ENCODE measurements around the gene C1QC. TPM values are rescaled to one million over a fixed set of nuclear protein-coding genes. Genes with fewer than 3 reads are reported as not detected.

The C1QC gene
- total and polyA plus RNA-seq, 2 donors (not counting 1 experiment from before 2014, with no cell fraction given), result not detected

- no peak for ATAC-seq (ENCODE audit: low read depth)
- 88% methylated on average over 6 of the region's 9 CpGs for WGBS (ENCODE audit: insufficient coverage)
- no peaks in the 10 kb centered on the region for H3K79me2 ChIP-seq (ENCODE audit: control insufficient read depth, insufficient read depth, low read length)
- no peak for DNase-seq
- Mint-ChIP-seq H3K9me3 (ENCODE audit: insufficient read depth) (no peaks in the 10 kb centered on the region), H3K27me3 (peaks cover 18% of the 10 kb centered on the region), H3K4me3 (no peak overlapping the region), H3K27ac (no peak overlapping the region), H3K4me1 (no peaks in the 10 kb centered on the region)
- CTCF ChIA-PET, result no interaction called here
- H2AFZ ChIP-seq (ENCODE audit: insufficient read depth, low read depth, low read length, poor library complexity, severe bottlenecking), result no peak overlapping the region
- no peak overlapping the region for H3K9ac ChIP-seq (ENCODE audit: low read length)
- no peak overlapping the region for H3K4me3 ChIP-seq (ENCODE audit: control extremely low read depth in 1 of 5, extremely low read depth in 1 of 5, insufficient read depth in 1 of 5, low read depth in 2 of 5, low read length in 4 of 5)
- H4K20me1 ChIP-seq (ENCODE audit: control insufficient read depth, insufficient read depth, low read length, poor library complexity, severe bottlenecking), result no peaks in the 10 kb centered on the region
- POLR2A ChIA-PET, result no interaction called here
- H3K4me1 ChIP-seq (ENCODE audit: control insufficient read depth in 2 of 2, insufficient read depth in 2 of 2, low read length in 2 of 2), result no peaks in the 10 kb centered on the region
- intact Hi-C loops (cut with micrococcal nuclease), result no loop called here
- no peaks in the 10 kb centered on the region for H3K9me3 ChIP-seq (ENCODE audit: control extremely low read depth in 1 of 3, control insufficient read depth in 2 of 3, insufficient read depth in 1 of 3, low read length in 2 of 3)
- TF ChIP-seq EZH2 (IDR thresholded peaks at IDR 0.05; ENCODE audit: borderline replicate concordance, insufficient read depth, low read depth, low read length, poor library complexity, severe bottlenecking), result no peak
- no peak for TF ChIP-seq CTCF (IDR thresholded peaks at IDR 0.05)
- H3K27ac ChIP-seq (ENCODE audit: low read length in 2 of 2), result no peak overlapping the region
- H3K4me2 ChIP-seq (replicated peaks; ENCODE audit: low read depth, low read length, poor library complexity, severe bottlenecking), result no peak overlapping the region
- no peaks in the 10 kb centered on the region for H3K36me3 ChIP-seq (replicated peaks in 1 of 2; ENCODE audit: control extremely low read depth in 1 of 2, control insufficient read depth in 1 of 2, extremely low read depth in 1 of 2, insufficient read depth in 2 of 2, low read length in 1 of 2)
- no peaks in the 10 kb centered on the region for H3K27me3 ChIP-seq (replicated peaks in 1 of 4; ENCODE audit: control extremely low read depth in 1 of 4, control insufficient read depth in 3 of 4, insufficient read depth in 4 of 4, low read length in 3 of 4)
Measured at GRCh38 chr1:22680726-22681125, 37.3 kb downstream of the C1QC start.

GRCh38 chr1:22681556-22682276 lies 38.3 kb downstream of the C1QC start:
- H3K27ac Mint-ChIP-seq, result no peak overlapping the region
- 76% methylated on average over 6 of the region's 15 CpGs for WGBS (ENCODE audit: insufficient coverage)

More at GRCh38 chr1:22681556-22682276, 38.3 kb downstream of the C1QC start:
- CTCF ChIA-PET, result no interaction called here
- TF ChIP-seq EZH2 (IDR thresholded peaks at IDR 0.05; ENCODE audit: borderline replicate concordance, insufficient read depth, low read depth, low read length, poor library complexity, severe bottlenecking), result no peak
- no peak for TF ChIP-seq CTCF (IDR thresholded peaks at IDR 0.05)
- POLR2A ChIA-PET, result no interaction called here
- H3K4me1 ChIP-seq (ENCODE audit: control insufficient read depth in 2 of 2, insufficient read depth in 2 of 2, low read length in 2 of 2), result no peaks in the 10 kb centered on the region
- no peak overlapping the region for H3K9ac ChIP-seq (ENCODE audit: low read length)
- no peak overlapping the region for H3K4me2 ChIP-seq (replicated peaks; ENCODE audit: low read depth, low read length, poor library complexity, severe bottlenecking)
- no peaks in the 10 kb centered on the region for H4K20me1 ChIP-seq (ENCODE audit: control insufficient read depth, insufficient read depth, low read length, poor library complexity, severe bottlenecking)
- Mint-ChIP-seq H3K4me1 (no peaks in the 10 kb centered on the region), H3K4me3 (no peak overlapping the region), H3K27me3 (peaks cover 23% of the 10 kb centered on the region), H3K9me3 (ENCODE audit: insufficient read depth) (no peaks in the 10 kb centered on the region)
- H3K27ac ChIP-seq (ENCODE audit: low read length in 2 of 2), result no peak overlapping the region
- H3K9me3 ChIP-seq (ENCODE audit: control extremely low read depth in 1 of 3, control insufficient read depth in 2 of 3, insufficient read depth in 1 of 3, low read length in 2 of 3), result no peaks in the 10 kb centered on the region
- H3K4me3 ChIP-seq (ENCODE audit: control extremely low read depth in 1 of 5, extremely low read depth in 1 of 5, insufficient read depth in 1 of 5, low read depth in 2 of 5, low read length in 4 of 5), result no peak overlapping the region
- DNase-seq, result no peak
- no peak for ATAC-seq (ENCODE audit: low read depth)
- intact Hi-C loops (cut with micrococcal nuclease), result no loop called here
- H3K79me2 ChIP-seq (ENCODE audit: control insufficient read depth, insufficient read depth, low read length), result no peaks in the 10 kb centered on the region
- no peaks in the 10 kb centered on the region for H3K27me3 ChIP-seq (replicated peaks in 1 of 4; ENCODE audit: control extremely low read depth in 1 of 4, control insufficient read depth in 3 of 4, insufficient read depth in 4 of 4, low read length in 3 of 4)
- no peak overlapping the region for H2AFZ ChIP-seq (ENCODE audit: insufficient read depth, low read depth, low read length, poor library complexity, severe bottlenecking)
- no peaks in the 10 kb centered on the region for H3K36me3 ChIP-seq (replicated peaks in 1 of 2; ENCODE audit: control extremely low read depth in 1 of 2, control insufficient read depth in 1 of 2, extremely low read depth in 1 of 2, insufficient read depth in 2 of 2, low read length in 1 of 2)

All from B cell (primary cell).